K562 (cell line): Measurements from ENCODE around the gene PSME4. TPM values are rescaled to one million over a fixed set of nuclear protein-coding genes. Genes with fewer than 3 reads are reported as not detected.

Source experiments
- ATAC-seq: fragments of 200-7000 bp; cut with Tn5 transposase; 3 replicates; pipeline ENCODE4 v1.9.1; 2020; ENCODE audit warnings: moderate library complexity
- BruUV-seq: library from RNA; stranded (reverse); fragments of 400-500 nt; replicated peaks from 2 replicates; lab custom pipeline; 2021; lab: Mats Ljungman, UMichigan
- CTCF ChIA-PET: fragments of 300-600 bp; formaldehyde crosslinking; extraction: SDS; loops from one replicate; lab custom pipeline; 2021; ENCODE audit warnings: low intra/inter-chr PET ratio; lab: Yijun Ruan, JAX
- POLR2A ChIA-PET: fragments of 300-600, 350-650 bp; sonication (Branson Sonifier 250); formaldehyde crosslinking; extraction: SDS; loops from one replicate; lab custom pipeline; 2021; ENCODE audit warnings: antibody characterized with exemption, inconsistent platforms; lab: Yijun Ruan, JAX
- DNase-seq, 4 experiments: peaks; one replicate each; pipeline versions ENCODE4 v3.0.0 to v3.0.0-alpha.2; 2011 to 2018; ENCODE audit warnings: low spot score in 3 of 4, mixed read lengths in 3 of 4; ENCODE audit errors: extremely low read depth in 1 of 4
- FAIRE-seq: peaks from 2 replicates; lab custom pipeline; 2011; peaks lifted over from hg19 to GRCh38; lab: Jason Lieb, UNC
- H2AFZ ChIP-seq: 2 replicates; pipeline ENCODE4 v1.6.0; 2011; ENCODE audit warnings: low read depth, low read length, control low read depth, inconsistent platforms
- H3K27ac ChIP-seq: fragments of 200-600 bp; 3 replicates; pipeline ENCODE4 v1.8.0; 2011; ENCODE audit warnings: low read depth, mild to moderate bottlenecking, control low read depth, inconsistent platforms, low read length, moderate library complexity, mixed read lengths; ENCODE audit errors: extremely low read depth
- H3K27me3 ChIP-seq, 2 experiments: fragments of 300-600 bp in 1 of 2; 2 replicates in 1 of 2; 3 replicates in 1 of 2; pipeline versions ENCODE4 v1.6.0 to v1.8.0; 2011; ENCODE audit warnings: inconsistent platforms in 2 of 2, low read length in 2 of 2, mild to moderate bottlenecking in 1 of 2, mixed read lengths in 1 of 2, moderate library complexity in 1 of 2; ENCODE audit not compliant: control insufficient read depth in 2 of 2, insufficient read depth in 2 of 2
- H3K36me3 ChIP-seq: fragments of 300-600 bp; 3 replicates; pipeline ENCODE4 v1.8.0; 2011; ENCODE audit warnings: mild to moderate bottlenecking, low read length, inconsistent platforms; ENCODE audit not compliant: control insufficient read depth, insufficient read depth
- H3K4me1 ChIP-seq, 2 experiments: fragments of 200-600 bp in 1 of 2; replicated peaks in 1 of 2; 2 replicates in 1 of 2; 3 replicates in 1 of 2; pipeline versions ENCODE4 v1.5.1 to v1.8.0; 2011; ENCODE audit warnings: inconsistent platforms in 2 of 2, low read length in 2 of 2, mild to moderate bottlenecking in 1 of 2, mixed read lengths in 1 of 2, moderate library complexity in 1 of 2; ENCODE audit not compliant: control insufficient read depth in 2 of 2, insufficient read depth in 2 of 2
- H3K4me2 ChIP-seq: 2 replicates; pipeline ENCODE4 v1.6.1; 2011; ENCODE audit warnings: low read length, control low read depth, inconsistent platforms, mixed read lengths; ENCODE audit not compliant: insufficient read depth
- H3K4me3 ChIP-seq: fragments of 200-600 bp; sonication (generic), shearing (Covaris generic); 2 replicates; pipeline ENCODE4 v1.5.1; 2016; ENCODE audit warnings: control low read depth, inconsistent platforms
- H3K79me2 ChIP-seq: fragments of 200-600 bp; 3 replicates; pipeline ENCODE4 v1.8.0; 2011; ENCODE audit warnings: low read length, inconsistent platforms; ENCODE audit not compliant: control insufficient read depth, insufficient read depth
- H3K9ac ChIP-seq, 2 experiments: 2 replicates each; pipeline versions ENCODE4 v1.6.0 to v1.6.1; 2011; ENCODE audit warnings: low read depth in 2 of 2, low read length in 2 of 2, control low read depth in 1 of 2, inconsistent platforms in 1 of 2, mild to moderate bottlenecking in 1 of 2, mixed read lengths in 1 of 2; ENCODE audit not compliant: insufficient read depth in 1 of 2
- H3K9me1 ChIP-seq: one replicate; pipeline ENCODE4 v1.6.0; 2011; ENCODE audit warnings: inconsistent platforms, mild to moderate bottlenecking, low read length, moderate library complexity; ENCODE audit not compliant: control insufficient read depth, insufficient read depth
- H3K9me3 ChIP-seq: replicated peaks from 2 replicates; pipeline ENCODE4 v1.5.1; 2011; ENCODE audit warnings: low read depth, low read length, inconsistent platforms; ENCODE audit not compliant: control insufficient read depth, insufficient read depth
- H4K20me1 ChIP-seq: replicated peaks from 2 replicates; pipeline ENCODE4 v1.6.1; 2011; ENCODE audit warnings: low read length, inconsistent platforms, mixed read lengths; ENCODE audit not compliant: control insufficient read depth, insufficient read depth
- CHAMP1 ChIP-seq: fragments of 450-650 bp; IDR thresholded peaks from 2 replicates; pipeline ENCODE4 v1.6.1; 2016; ENCODE audit warnings: mild to moderate bottlenecking
- ELF2 ChIP-seq: fragments of 250-450 bp; sonication (Bioruptor Pico); IDR thresholded peaks from 2 replicates; pipeline ENCODE4 v1.5.0; 2021; ENCODE audit warnings: mild to moderate bottlenecking
- RFX5 ChIP-seq: IDR thresholded peaks from 2 replicates; pipeline ENCODE4 v1.6.1; 2011; ENCODE audit warnings: low read depth, mild to moderate bottlenecking, improper control_type of control experiment, low read length
- RHOXF2B ChIP-seq: fragments of 250-450 bp; sonication (Bioruptor Pico); conservative IDR thresholded peaks from 2 replicates; pipeline ENCODE4 v1.5.1; 2021
- SNAPC5 ChIP-seq: fragments of 250-450 bp; sonication (Bioruptor Pico); IDR thresholded peaks from 2 replicates; pipeline ENCODE4 v1.8.0; 2021; ENCODE audit warnings: moderate library complexity, mild to moderate bottlenecking, inconsistent platforms
- ZNF12 ChIP-seq: sonication (generic); formaldehyde crosslinking; IDR thresholded peaks from 2 replicates; pipeline ENCODE4 v1.4.0; 2020; ENCODE audit warnings: mild to moderate bottlenecking, missing genetic modification reagents
- ZNF316 ChIP-seq: fragments of 450-650 bp; IDR thresholded peaks from 2 replicates; pipeline ENCODE4 v1.6.1; 2016
- ZNF740 ChIP-seq, 3 experiments: fragments of 200-800 bp in 1 of 3; sonication (Bioruptor generic) in 1 of 3; sonication (generic) in 1 of 3; formaldehyde crosslinking in 1 of 3; IDR thresholded peaks; 2 replicates each; pipeline versions ENCODE4 v1.6.1 to v1.8.0; 2016 to 2022; ENCODE audit warnings: mild to moderate bottlenecking in 2 of 3, missing compliant biosample characterization in 2 of 3, missing genetic modification characterization in 2 of 3, missing genetic modification reagents in 1 of 3
- WGBS: fragments of 100-300 bp; shearing (Covaris generic); methylation state at CpG from one replicate; pipeline ENCODE4 v1.1.6; 2016; ENCODE audit warnings: low coverage, mixed read lengths; ENCODE audit not compliant: insufficient coverage; ENCODE audit errors: missing lambda C conversion rate; 5-methylcytosine and 5-hydroxymethylcytosine counted together
- in situ Hi-C: fragments of 300-500 bp; cut with MboI; formaldehyde crosslinking; loops from 4 replicates; pipeline ENCODE4 v1.15.0; 2018; ENCODE audit warnings: inconsistent platforms, mixed read lengths
- intact Hi-C: fragments of 100-400 bp; cut with micrococcal nuclease; formaldehyde crosslinking; loops from 2 replicates; pipeline ENCODE4 v1.14.2; 2022
- microRNA-seq: library from miRNA; unstranded; fragments of <30 nt; microRNA quantifications from one replicate; pipeline ENCODE4, GENCODE V29; 2018; ENCODE audit warnings: borderline microRNAs expressed
- polyA plus RNA-seq, 8 experiments: library from polyadenylated mRNA; depleted of rRNA in 4 of 8; stranded (reverse) in 5 of 8; unstranded in 3 of 8; fragments of >200 nt; fragmentation: Nextera tagmentation in 2 of 8; fragmentation: Illumina TruSeq in 1 of 8; extraction: Ambion mirVana in 2 of 8; extraction: Trizol in 1 of 8; gene quantifications; 2 replicates each; pipeline versions ENCODE4 v1.2.1 to v1.2.3, GENCODE V29; 2011 to 2014; ENCODE audit warnings: inconsistent platforms in 1 of 8, missing spikeins in 1 of 8
- small RNA-seq: library from RNA; depleted of rRNA; stranded (forward); fragments of <200 nt; gene quantifications from one replicate; pipeline ENCODE3, GENCODE V24; 2014
- total RNA-seq, 7 experiments: library from RNA; depleted of rRNA in 6 of 7; stranded (reverse); fragments of >200 nt in 6 of 7; fragmentation: Illumina TruSeq in 2 of 7; extraction: Trizol in 2 of 7; gene quantifications; 2 replicates each; pipeline versions ENCODE4 v1.2.1 to v1.2.3, GENCODE V29; 2011 to 2021; ENCODE audit warnings: low replicate concordance in 1 of 7

Gene PSME4
- total and polyA plus RNA-seq, 9 of the 15 experiments (the other 6 are each of a cell fraction or from before 2014, with no cell fraction given), result 24.3 to 77.8 (median 40.5) TPM

GRCh38 chr2:53818854-53819435 lies 151.8 kb downstream of the PSME4 start:
- in situ Hi-C loops (no loop called here), intact Hi-C loops (no loop called here)
- H3K4me3 ChIP-seq, result no peak overlapping the region
- H3K9me1 ChIP-seq, result no peaks in the 10 kb centered on the region
- no peak overlapping the region for H3K9ac ChIP-seq
- H3K79me2 ChIP-seq, result no peaks in the 10 kb centered on the region
- WGBS, result 78% methylated on average over 3 of the region's 3 CpGs
- ATAC-seq, result no peak
- POLR2A ChIA-PET, result interaction anchor here (1.1 kb wide), 1 partner anchor 43 kb away, joined by 3 read pairs; no protein-coding TSS in a partner anchor
- no peak overlapping the region for H3K4me2 ChIP-seq
- TF ChIP-seq RFX5 (no peak), CHAMP1 (no peak), ZNF12 (CRISPR knock-in tag) (no peak), SNAPC5 (CRISPR knock-in tag) (no peak), RHOXF2B (CRISPR knock-in tag) (no peak), ELF2 (CRISPR knock-in tag) (no peak), ZNF740 (CRISPR knock-in tag; IDR thresholded peaks at IDR 0.05) (no peak), ZNF740 (tag; IDR thresholded peaks at IDR 0.05) (no peak), ZNF316 (no peak)
- peaks cover 37% of the 10 kb centered on the region for H3K36me3 ChIP-seq
- no peak overlapping the region for H2AFZ ChIP-seq
- H3K27me3 ChIP-seq, result no peaks in the 10 kb centered on the region
- CTCF ChIA-PET, result no interaction called here
- no TSS peak for BruUV-seq
- H3K4me1 ChIP-seq, result no peaks in the 10 kb centered on the region; a peak in 1 of 5 replicates
- DNase-seq, result no peak
- no peaks in the 10 kb centered on the region for H4K20me1 ChIP-seq
- H3K27ac ChIP-seq, result no peak overlapping the region
- H3K9me3 ChIP-seq, result no peaks in the 10 kb centered on the region
- no peak for FAIRE-seq

Small RNA genes lying within 50 kb of the gene (microRNA-seq; reads per million reads assigned to microRNA genes)
- 0.36 reads per million for gene MIR3682

Small RNA genes lying within 50 kb of the gene (small RNA-seq; reads per million reads assigned to genes)
- gene MIR3682, result not detected

Other genes starting within 250 kb of the PSME4 start
- 9.8 and 12.7 TPM in 2 replicates for gene CHAC2, start 203.2 kb downstream of the PSME4 start, total RNA-seq (2014; rRNA removed)
- 21.9 and 22.6 TPM in 2 replicates for gene CHAC2, start 203.2 kb downstream of the PSME4 start, total RNA-seq (2014; rRNA removed; fragmentation: Illumina TruSeq; extraction: Trizol)
- gene CHAC2, start 203.2 kb downstream of the PSME4 start, total RNA-seq (2015; rRNA removed; fragmentation: Illumina TruSeq; extraction: Trizol), result 17.8 and 18.2 TPM in 2 replicates
- 12.2 and 14.7 TPM in 2 replicates for gene CHAC2, start 203.2 kb downstream of the PSME4 start, total RNA-seq (2021)
- gene CHAC2, start 203.2 kb downstream of the PSME4 start, polyA plus RNA-seq (2011; rRNA removed), result 7.4 and 15.7 TPM in 2 replicates
- 12.7 and 19.4 TPM in 2 replicates for gene CHAC2, start 203.2 kb downstream of the PSME4 start, polyA plus RNA-seq (2014; fragmentation: Illumina TruSeq; extraction: Trizol)
- gene CHAC2, start 203.2 kb downstream of the PSME4 start, polyA plus RNA-seq (2014; fragmentation: Nextera tagmentation; extraction: Ambion mirVana), result 10 to 100 TPM; 32.6 to 35.6 TPM
- 11.5 and 13.5 TPM in 2 replicates for gene CHAC2, start 203.2 kb downstream of the PSME4 start, polyA plus RNA-seq (2014; rRNA removed)
- 11.9 and 13.6 TPM in 2 replicates for gene ASB3, start 184.0 kb downstream of the PSME4 start, total RNA-seq (2014; rRNA removed)
- gene ASB3, start 184.0 kb downstream of the PSME4 start, total RNA-seq (2014; rRNA removed; fragmentation: Illumina TruSeq; extraction: Trizol), result 20.2 and 23.6 TPM in 2 replicates
- 17.0 and 17.9 TPM in 2 replicates for gene ASB3, start 184.0 kb downstream of the PSME4 start, total RNA-seq (2015; rRNA removed; fragmentation: Illumina TruSeq; extraction: Trizol)
- gene ASB3, start 184.0 kb downstream of the PSME4 start, total RNA-seq (2021), result 17.0 and 18.9 TPM in 2 replicates
- gene ASB3, start 184.0 kb downstream of the PSME4 start, polyA plus RNA-seq (2011; rRNA removed), result 32.0 and 35.3 TPM in 2 replicates
- 14.5 and 18.7 TPM in 2 replicates for gene ASB3, start 184.0 kb downstream of the PSME4 start, polyA plus RNA-seq (2014; fragmentation: Illumina TruSeq; extraction: Trizol)
- gene ASB3, start 184.0 kb downstream of the PSME4 start, polyA plus RNA-seq (2014; fragmentation: Nextera tagmentation; extraction: Ambion mirVana), result 10 to 100 TPM; 20.1 to 22.4 TPM
- 16.3 and 16.7 TPM in 2 replicates for gene ASB3, start 184.0 kb downstream of the PSME4 start, polyA plus RNA-seq (2014; rRNA removed)
- gene ERLEC1, start 183.9 kb downstream of the PSME4 start, total RNA-seq (2014; rRNA removed), result 29.9 and 37.4 TPM in 2 replicates
- gene ERLEC1, start 183.9 kb downstream of the PSME4 start, total RNA-seq (2014; rRNA removed; fragmentation: Illumina TruSeq; extraction: Trizol), result 30.6 and 34.7 TPM in 2 replicates
- gene ERLEC1, start 183.9 kb downstream of the PSME4 start, total RNA-seq (2015; rRNA removed; fragmentation: Illumina TruSeq; extraction: Trizol), result 26.8 and 27.4 TPM in 2 replicates
- gene ERLEC1, start 183.9 kb downstream of the PSME4 start, total RNA-seq (2021), result 20.9 and 21.6 TPM in 2 replicates
- gene ERLEC1, start 183.9 kb downstream of the PSME4 start, polyA plus RNA-seq (2011; rRNA removed), result 31.9 and 41.6 TPM in 2 replicates
- gene ERLEC1, start 183.9 kb downstream of the PSME4 start, polyA plus RNA-seq (2014; fragmentation: Illumina TruSeq; extraction: Trizol), result 35.0 and 35.6 TPM in 2 replicates
- gene ERLEC1, start 183.9 kb downstream of the PSME4 start, polyA plus RNA-seq (2014; fragmentation: Nextera tagmentation; extraction: Ambion mirVana), result 10 to 100 TPM; 12.0 to 13.8 TPM
- 29.9 and 32.3 TPM in 2 replicates for gene ERLEC1, start 183.9 kb downstream of the PSME4 start, polyA plus RNA-seq (2014; rRNA removed)
- gene GPR75, start 111.0 kb downstream of the PSME4 start, total RNA-seq (2014; rRNA removed), result 0.94 and 1.3 TPM in 2 replicates
- 2.5 and 2.9 TPM in 2 replicates for gene GPR75, start 111.0 kb downstream of the PSME4 start, total RNA-seq (2014; rRNA removed; fragmentation: Illumina TruSeq; extraction: Trizol)
- gene GPR75, start 111.0 kb downstream of the PSME4 start, total RNA-seq (2015; rRNA removed; fragmentation: Illumina TruSeq; extraction: Trizol), result 3.8 and 3.9 TPM in 2 replicates
- 2.2 and 2.3 TPM in 2 replicates for gene GPR75, start 111.0 kb downstream of the PSME4 start, total RNA-seq (2021)
- gene GPR75, start 111.0 kb downstream of the PSME4 start, polyA plus RNA-seq (2011; rRNA removed), result 3.3 and 3.8 TPM in 2 replicates
- 2.5 and 3.1 TPM in 2 replicates for gene GPR75, start 111.0 kb downstream of the PSME4 start, polyA plus RNA-seq (2014; fragmentation: Illumina TruSeq; extraction: Trizol)
- gene GPR75, start 111.0 kb downstream of the PSME4 start, polyA plus RNA-seq (2014; fragmentation: Nextera tagmentation; extraction: Ambion mirVana), result under 1 TPM; 0.10 to 0.17 TPM
- gene GPR75, start 111.0 kb downstream of the PSME4 start, polyA plus RNA-seq (2014; rRNA removed), result 1.5 and 2.4 TPM in 2 replicates
- 2.2 and 3.0 TPM in 2 replicates for gene ACYP2, start 144.6 kb upstream of the PSME4 start, total RNA-seq (2014; rRNA removed)
- gene ACYP2, start 144.6 kb upstream of the PSME4 start, total RNA-seq (2014; rRNA removed; fragmentation: Illumina TruSeq; extraction: Trizol), result 1.3 and 1.8 TPM in 2 replicates
- gene ACYP2, start 144.6 kb upstream of the PSME4 start, total RNA-seq (2015; rRNA removed; fragmentation: Illumina TruSeq; extraction: Trizol), result 1.9 and 2.2 TPM in 2 replicates
- gene ACYP2, start 144.6 kb upstream of the PSME4 start, total RNA-seq (2021), result 3.4 and 4.1 TPM in 2 replicates
- gene ACYP2, start 144.6 kb upstream of the PSME4 start, polyA plus RNA-seq (2011; rRNA removed), result 2.2 and 3.1 TPM in 2 replicates
- gene ACYP2, start 144.6 kb upstream of the PSME4 start, polyA plus RNA-seq (2014; fragmentation: Illumina TruSeq; extraction: Trizol), result 1.0 and 1.2 TPM in 2 replicates
- gene ACYP2, start 144.6 kb upstream of the PSME4 start, polyA plus RNA-seq (2014; fragmentation: Nextera tagmentation; extraction: Ambion mirVana), result 1 to 10 TPM; 1.9 to 2.2 TPM
- 2.0 and 3.4 TPM in 2 replicates for gene ACYP2, start 144.6 kb upstream of the PSME4 start, polyA plus RNA-seq (2014; rRNA removed)